Keratinocyte (primary cell): ENCODE measurements around the gene GABPB2. TPM values are rescaled to one million over a fixed set of nuclear protein-coding genes. Genes with fewer than 3 reads are reported as not detected.

Source experiments
- DNase-seq: peaks from one replicate; pipeline ENCODE4 v3.0.0-alpha.2; 2011; ENCODE audit warnings: low read depth, missing footprints, low spot score
- FAIRE-seq: peaks from 2 replicates; lab custom pipeline; 2011; peaks lifted over from hg19 to GRCh38; lab: Jason Lieb, UNC
- H2AFZ ChIP-seq: 2 replicates; pipeline ENCODE4 v1.6.0; 2012; ENCODE audit warnings: low read length, control low read depth, inconsistent platforms; ENCODE audit not compliant: control insufficient read depth
- H3K27ac ChIP-seq: 2 replicates; pipeline ENCODE4 v1.5.1; 2011; ENCODE audit warnings: low read length; ENCODE audit not compliant: control insufficient read depth, insufficient read depth
- H3K27me3 ChIP-seq: 3 replicates; pipeline ENCODE4 v1.6.0; 2011; ENCODE audit warnings: low read length; ENCODE audit not compliant: control insufficient read depth, insufficient read depth; ENCODE audit errors: extremely low read depth
- H3K36me3 ChIP-seq, 2 experiments: 2 replicates in 1 of 2; 3 replicates in 1 of 2; pipeline ENCODE4 v1.5.1; 2011; ENCODE audit warnings: low read length in 2 of 2, mild to moderate bottlenecking in 1 of 2; ENCODE audit not compliant: control insufficient read depth in 2 of 2, insufficient read depth in 2 of 2; ENCODE audit errors: extremely low read depth in 1 of 2
- H3K4me1 ChIP-seq: 3 replicates; pipeline ENCODE4 v1.5.1; 2011; ENCODE audit warnings: low read length; ENCODE audit not compliant: control insufficient read depth, insufficient read depth; ENCODE audit errors: extremely low read depth
- H3K4me2 ChIP-seq: 3 replicates; pipeline ENCODE4 v1.6.0; 2011; ENCODE audit warnings: low read depth, low read length; ENCODE audit not compliant: control insufficient read depth, insufficient read depth; ENCODE audit errors: extremely low read depth
- H3K4me3 ChIP-seq, 3 experiments: fragments of 200-600 bp in 1 of 3; sonication (generic) in 1 of 3; 2 replicates in 2 of 3; 3 replicates in 1 of 3; pipeline ENCODE4 v1.5.1; 2011 to 2016; ENCODE audit warnings: low read length in 3 of 3, mild to moderate bottlenecking in 3 of 3, control low read depth in 2 of 3, inconsistent platforms in 1 of 3, low read depth in 1 of 3, mixed read lengths in 1 of 3, mixed run types in 1 of 3, moderate library complexity in 1 of 3; ENCODE audit not compliant: control insufficient read depth in 2 of 3, insufficient read depth in 2 of 3; ENCODE audit errors: extremely low read depth in 1 of 3
- H3K79me2 ChIP-seq: 2 replicates; pipeline ENCODE4 v1.6.0; 2012; ENCODE audit warnings: low read length; ENCODE audit not compliant: control insufficient read depth, insufficient read depth
- H3K9ac ChIP-seq: 3 replicates; pipeline ENCODE4 v1.6.0; 2011; ENCODE audit warnings: low read length; ENCODE audit not compliant: control insufficient read depth, insufficient read depth; ENCODE audit errors: extremely low read depth
- H3K9me1 ChIP-seq: 3 replicates; pipeline ENCODE4 v1.6.0; 2011; ENCODE audit warnings: low read length; ENCODE audit not compliant: control insufficient read depth, insufficient read depth; ENCODE audit errors: extremely low read depth
- H3K9me3 ChIP-seq: 2 replicates; pipeline ENCODE4 v1.5.1; 2012; ENCODE audit warnings: low read depth, low read length; ENCODE audit not compliant: control insufficient read depth
- H4K20me1 ChIP-seq: 3 replicates; pipeline ENCODE4 v1.6.0; 2011; ENCODE audit warnings: low read length; ENCODE audit not compliant: control insufficient read depth, insufficient read depth; ENCODE audit errors: extremely low read depth
- EZH2 ChIP-seq: IDR thresholded peaks from one replicate; pipeline ENCODE4 v1.6.1; 2012; ENCODE audit warnings: inconsistent platforms, mild to moderate bottlenecking, low read length, moderate library complexity
- dilution Hi-C: fragments of 300-500 bp; cut with MboI; formaldehyde crosslinking; loops from one replicate; pipeline ENCODE4 v1.7.0; 2020; ENCODE audit warnings: low sequenced_read_pairs; ENCODE audit not compliant: extremely low pct_ligation_motif_present
- polyA plus RNA-seq, 5 experiments: library from polyadenylated mRNA; depleted of rRNA in 3 of 5; stranded (reverse) in 3 of 5; stranded (forward) in 1 of 5; unstranded in 1 of 5; fragments of >200 nt; gene quantifications; 1 replicate in 1 of 5; 2 replicates in 3 of 5; 3 replicates in 1 of 5; pipeline versions ENCODE4 v1.2.1 to v1.2.3, GENCODE V29; 2011 to 2012; ENCODE audit warnings: missing spikeins in 2 of 5, low read depth in 1 of 5, low replicate concordance in 1 of 5
- TF ChIP-seq, protein P1 (sequence below), 3 experiments: IDR thresholded peaks in 1 of 3; conservative IDR thresholded peaks in 1 of 3; optimal IDR thresholded peaks in 1 of 3; 2 replicates in 2 of 3; 3 replicates in 1 of 3; pipeline versions ENCODE3 to v1.5.1; 2011; ENCODE audit warnings: low read length in 3 of 3, mild to moderate bottlenecking in 3 of 3, moderate library complexity in 2 of 3, control low read depth in 1 of 3, inconsistent platforms in 1 of 3; ENCODE audit not compliant: insufficient read depth in 2 of 3; ENCODE audit errors: extremely low read depth in 1 of 3

GABPB2 gene
- polyA plus RNA-seq, 1 donor (not counting 4 experiments of a cell fraction or from before 2014, with no cell fraction given), result 13.3 TPM

DNA sequence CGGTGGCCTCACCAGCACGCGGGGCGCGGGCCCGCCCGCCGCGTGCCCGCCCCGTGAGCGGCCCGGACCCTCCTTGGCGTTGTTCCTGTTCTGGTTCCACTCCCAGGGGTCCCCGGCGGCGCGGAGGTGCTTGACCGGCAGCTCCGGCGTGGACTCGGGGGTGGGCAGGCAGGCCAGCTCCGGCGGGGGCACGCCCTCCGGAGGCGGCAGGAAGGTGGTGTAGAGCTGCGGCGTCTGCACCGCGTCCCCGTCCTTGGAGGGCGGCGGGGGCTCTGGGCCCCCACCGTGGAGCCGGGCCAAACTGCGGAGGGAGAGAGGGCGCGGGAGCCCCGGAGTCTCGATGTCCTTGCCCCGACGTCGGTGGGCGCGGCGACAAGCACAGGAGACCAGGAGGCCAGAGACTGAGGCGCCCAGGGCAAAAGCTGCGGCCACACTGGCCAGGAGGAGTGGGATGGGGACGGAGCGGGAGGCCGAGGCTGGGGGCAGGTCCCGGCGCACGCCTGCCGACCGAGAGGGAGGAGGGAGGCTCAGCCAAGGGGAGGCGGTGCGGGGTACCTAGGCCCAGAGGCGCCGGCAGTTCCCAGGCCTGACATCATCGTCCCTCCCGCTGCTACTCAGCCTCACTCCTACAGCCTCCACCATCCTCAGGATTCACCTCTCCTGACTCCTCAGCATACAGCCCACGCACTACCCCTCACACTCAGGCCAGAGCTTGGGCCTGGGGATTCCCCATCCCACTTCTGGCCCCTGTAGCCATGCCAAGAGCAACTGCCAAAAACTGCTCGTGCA is 62.7 kb downstream of the GABPB2 start:
- peaks cover 10% of the 10 kb centered on the region for H3K4me1 ChIP-seq
- no peaks in the 10 kb centered on the region for H3K36me3 ChIP-seq
- no peak overlapping the region for H3K27ac ChIP-seq
- no peaks in the 10 kb centered on the region for H4K20me1 ChIP-seq
- no peak overlapping the region for H2AFZ ChIP-seq
- TF ChIP-seq, protein P1, sequence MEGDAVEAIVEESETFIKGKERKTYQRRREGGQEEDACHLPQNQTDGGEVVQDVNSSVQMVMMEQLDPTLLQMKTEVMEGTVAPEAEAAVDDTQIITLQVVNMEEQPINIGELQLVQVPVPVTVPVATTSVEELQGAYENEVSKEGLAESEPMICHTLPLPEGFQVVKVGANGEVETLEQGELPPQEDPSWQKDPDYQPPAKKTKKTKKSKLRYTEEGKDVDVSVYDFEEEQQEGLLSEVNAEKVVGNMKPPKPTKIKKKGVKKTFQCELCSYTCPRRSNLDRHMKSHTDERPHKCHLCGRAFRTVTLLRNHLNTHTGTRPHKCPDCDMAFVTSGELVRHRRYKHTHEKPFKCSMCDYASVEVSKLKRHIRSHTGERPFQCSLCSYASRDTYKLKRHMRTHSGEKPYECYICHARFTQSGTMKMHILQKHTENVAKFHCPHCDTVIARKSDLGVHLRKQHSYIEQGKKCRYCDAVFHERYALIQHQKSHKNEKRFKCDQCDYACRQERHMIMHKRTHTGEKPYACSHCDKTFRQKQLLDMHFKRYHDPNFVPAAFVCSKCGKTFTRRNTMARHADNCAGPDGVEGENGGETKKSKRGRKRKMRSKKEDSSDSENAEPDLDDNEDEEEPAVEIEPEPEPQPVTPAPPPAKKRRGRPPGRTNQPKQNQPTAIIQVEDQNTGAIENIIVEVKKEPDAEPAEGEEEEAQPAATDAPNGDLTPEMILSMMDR (optimal IDR thresholded peaks at IDR 0.05 in 1 of 3, IDR thresholded peaks at IDR 0.05 in 1 of 3, conservative IDR thresholded peaks at IDR 0.05 in 1 of 3; ENCODE audit: extremely low read depth in 1 of 3, insufficient read depth in 2 of 3, low read length in 3 of 3), result no peak
- peak; percentile 79 for TF ChIP-seq EZH2
- H3K27me3 ChIP-seq, result peaks cover 23% of the 10 kb centered on the region
- no peak for FAIRE-seq
- no peaks in the 10 kb centered on the region for H3K79me2 ChIP-seq
- dilution Hi-C loops, result no loop called here
- no peak for DNase-seq
- no peaks in the 10 kb centered on the region for H3K9me3 ChIP-seq
- no peak overlapping the region for H3K9ac ChIP-seq
- no peak overlapping the region for H3K4me3 ChIP-seq
- no peaks in the 10 kb centered on the region for H3K9me1 ChIP-seq
- H3K4me2 ChIP-seq, result no peak overlapping the region

DNA sequence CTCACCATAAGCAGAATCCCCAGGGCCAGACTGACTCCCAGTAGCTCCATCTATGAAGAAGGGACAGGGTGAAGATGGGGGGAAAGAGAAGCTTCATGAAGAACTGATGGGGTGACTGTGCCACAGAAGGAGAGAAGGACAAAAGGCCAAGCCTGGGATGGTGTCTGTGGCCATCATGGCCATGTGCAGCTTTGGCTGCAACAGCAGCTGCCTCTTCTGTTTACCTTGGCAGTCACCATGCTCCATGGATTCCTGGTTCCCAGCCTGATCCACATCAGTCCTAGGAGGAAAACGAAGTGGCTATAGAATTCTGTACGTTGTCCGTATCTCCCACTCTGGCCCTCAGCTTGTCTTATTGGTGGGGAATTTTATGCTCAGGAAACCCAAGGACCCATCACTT is 63.8 kb downstream of the GABPB2 start:
- H2AFZ ChIP-seq, result no peak overlapping the region
- peaks cover 23% of the 10 kb centered on the region for H3K27me3 ChIP-seq
- no peaks in the 10 kb centered on the region for H3K9me3 ChIP-seq
- FAIRE-seq (no peak), DNase-seq (no peak)
- no peak overlapping the region for H3K4me3 ChIP-seq
- peaks cover 10% of the 10 kb centered on the region for H3K4me1 ChIP-seq
- no peaks in the 10 kb centered on the region for H3K9me1 ChIP-seq
- TF ChIP-seq EZH2, result no peak
- TF ChIP-seq, protein P1 (optimal IDR thresholded peaks at IDR 0.05 in 1 of 3, IDR thresholded peaks at IDR 0.05 in 1 of 3, conservative IDR thresholded peaks at IDR 0.05 in 1 of 3; ENCODE audit: extremely low read depth in 1 of 3, insufficient read depth in 2 of 3, low read length in 3 of 3), result no peak
- no peak overlapping the region for H3K27ac ChIP-seq
- H3K79me2 ChIP-seq, result no peaks in the 10 kb centered on the region
- no peaks in the 10 kb centered on the region for H4K20me1 ChIP-seq
- dilution Hi-C loops, result no loop called here
- no peaks in the 10 kb centered on the region for H3K36me3 ChIP-seq
- no peak overlapping the region for H3K4me2 ChIP-seq
- no peak overlapping the region for H3K9ac ChIP-seq
